ENCODE data around the gene ERICH2. TPM values are rescaled to one million over a fixed set of nuclear protein-coding genes. Genes with fewer than 3 reads are reported as not detected.
"Not testable (repeated sequence)": the region's sequence is repeated elsewhere in the genome, so short reads cannot be mapped to it uniquely, and the experiment has no call there.

Gene ERICH2
- total RNA-seq, 1 experiment from 2014 or later = not detected

DNA sequence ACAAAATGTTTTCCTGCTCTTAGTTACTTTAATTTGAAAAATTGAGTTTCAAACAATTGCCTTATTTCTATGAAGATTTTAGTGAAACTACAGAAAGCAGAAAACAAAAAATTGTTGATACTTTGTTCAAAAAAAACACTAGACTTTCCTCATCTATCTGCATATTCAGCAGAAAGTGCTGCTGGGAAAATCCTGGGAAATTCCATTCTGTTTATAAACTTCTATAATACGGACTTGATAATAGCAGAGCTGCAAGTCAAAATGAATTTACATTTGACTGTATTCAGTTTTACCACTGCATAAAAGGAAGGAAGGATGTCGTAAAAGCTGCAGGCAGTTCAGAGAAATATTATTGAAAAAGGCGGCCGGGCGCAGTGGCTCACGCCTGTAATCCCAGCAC is 24.9 kb upstream of the ERICH2 start:
- H3K4me1 ChIP-seq (ENCODE audit: low read length) = no peaks in the 10 kb centered on the region
- no peak overlapping the region for H3K27ac ChIP-seq (ENCODE audit: low read length)
- no peak overlapping the region for H3K4me2 ChIP-seq (ENCODE audit: low read depth, low read length, poor library complexity, severe bottlenecking)
- H3K79me2 ChIP-seq (ENCODE audit: low read length) = no peaks in the 10 kb centered on the region
- H3K9me3 ChIP-seq (ENCODE audit: low read length) = no peaks in the 10 kb centered on the region
- no peaks in the 10 kb centered on the region for H4K20me1 ChIP-seq (ENCODE audit: insufficient read depth, low read depth, low read length)
- no peak overlapping the region for H3K9ac ChIP-seq (ENCODE audit: low read length)
- no peaks in the 10 kb centered on the region for H3K36me3 ChIP-seq (ENCODE audit: insufficient read depth, low read length)
- H2AFZ ChIP-seq (ENCODE audit: low read length) = no peak overlapping the region
- no peaks in the 10 kb centered on the region for H3K9me2 ChIP-seq (replicated peaks; ENCODE audit: insufficient read depth, low read length)
- H3K4me3 ChIP-seq (ENCODE audit: low read length) = no peak overlapping the region
- DNase-seq = no peak
- no peaks in the 10 kb centered on the region for H3K27me3 ChIP-seq (ENCODE audit: low read length)

DNA sequence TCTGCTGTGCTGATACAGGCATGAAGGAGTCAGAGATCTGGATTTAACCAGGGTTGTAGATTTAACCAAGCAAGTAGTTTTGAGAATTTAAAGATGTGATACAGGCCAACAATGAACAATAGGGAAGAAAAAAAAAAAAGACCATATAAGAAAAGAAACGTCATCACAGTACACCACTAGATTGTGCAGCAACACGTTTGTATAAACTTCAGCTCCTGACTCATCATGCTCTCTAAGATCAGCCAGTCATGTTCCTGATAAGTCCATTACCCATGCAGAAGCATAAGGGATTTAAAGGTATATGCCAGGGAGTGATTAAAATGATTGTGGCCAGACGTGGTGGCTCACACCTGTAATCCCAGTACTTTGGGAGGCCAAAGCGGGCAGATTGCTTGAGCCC is 22.3 kb upstream of the ERICH2 start:
- DNase-seq = no peak
- Histone ChIP-seq H2AFZ (ENCODE audit: low read length) (no peak overlapping the region), H3K9ac (ENCODE audit: low read length) (no peak overlapping the region), H3K27me3 (ENCODE audit: low read length) (no peaks in the 10 kb centered on the region), H3K9me3 (ENCODE audit: low read length) (no peaks in the 10 kb centered on the region), H4K20me1 (ENCODE audit: insufficient read depth, low read depth, low read length) (no peaks in the 10 kb centered on the region), H3K79me2 (ENCODE audit: low read length) (no peaks in the 10 kb centered on the region), H3K9me2 (replicated peaks; ENCODE audit: insufficient read depth, low read length) (no peaks in the 10 kb centered on the region), H3K4me1 (ENCODE audit: low read length) (no peaks in the 10 kb centered on the region), H3K36me3 (ENCODE audit: insufficient read depth, low read length) (no peaks in the 10 kb centered on the region), H3K4me3 (ENCODE audit: low read length) (no peak overlapping the region), H3K27ac (ENCODE audit: low read length) (no peak overlapping the region), H3K4me2 (ENCODE audit: low read depth, low read length, poor library complexity, severe bottlenecking) (no peak overlapping the region)

DNA sequence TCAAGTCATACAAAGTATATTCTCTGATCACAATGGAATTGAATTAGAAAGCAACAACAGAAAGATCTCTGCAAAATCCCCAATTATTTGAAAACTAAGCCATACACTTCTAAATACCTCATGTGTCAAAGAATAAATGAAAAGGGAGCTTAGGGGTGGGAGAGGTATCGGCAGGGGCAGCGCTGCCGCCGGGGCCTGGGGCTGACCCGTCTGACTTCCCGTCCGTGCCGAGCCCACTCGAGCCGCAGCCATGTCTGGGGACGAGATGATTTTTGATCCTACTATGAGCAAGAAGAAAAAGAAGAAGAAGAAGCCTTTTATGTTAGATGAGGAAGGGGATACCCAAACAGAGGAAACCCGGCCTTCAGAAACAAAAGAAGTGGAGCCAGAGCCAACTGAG is 18.6 kb upstream of the ERICH2 start:
- not testable (repeated sequence) for H3K9me2 ChIP-seq (replicated peaks; ENCODE audit: insufficient read depth, low read length); H3K4me2 ChIP-seq (ENCODE audit: low read depth, low read length, poor library complexity, severe bottlenecking); H3K9ac ChIP-seq (ENCODE audit: low read length); DNase-seq; H3K9me3 ChIP-seq (ENCODE audit: low read length); H3K79me2 ChIP-seq (ENCODE audit: low read length); H3K27ac ChIP-seq (ENCODE audit: low read length); H4K20me1 ChIP-seq (ENCODE audit: insufficient read depth, low read depth, low read length); H3K4me1 ChIP-seq (ENCODE audit: low read length); H3K36me3 ChIP-seq (ENCODE audit: insufficient read depth, low read length); H3K27me3 ChIP-seq (ENCODE audit: low read length); H3K4me3 ChIP-seq (ENCODE audit: low read length); H2AFZ ChIP-seq (ENCODE audit: low read length)

DNA sequence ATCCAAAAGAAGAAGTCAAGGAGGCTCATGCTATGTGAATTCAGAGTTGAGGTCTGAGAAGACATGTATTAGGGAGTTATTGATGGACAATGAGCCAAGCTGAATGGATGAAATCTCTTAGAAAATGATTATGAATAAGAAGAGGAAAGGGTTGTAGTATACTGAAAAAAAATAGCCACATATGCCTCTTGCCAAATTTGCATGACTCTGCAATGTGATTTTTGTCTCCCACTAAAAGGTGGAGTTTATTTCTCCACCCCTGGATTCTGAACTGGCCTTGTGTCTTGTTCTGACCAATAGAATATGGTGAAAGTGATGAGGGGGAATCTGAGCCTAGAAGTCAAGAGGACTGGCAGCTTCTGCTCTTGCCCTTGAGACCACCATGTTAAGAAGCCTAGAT is 8.6 kb upstream of the ERICH2 start:
- DNase-seq = no peak
- H3K4me3 ChIP-seq (ENCODE audit: low read length) = no peak overlapping the region
- no peaks in the 10 kb centered on the region for H3K27me3 ChIP-seq (ENCODE audit: low read length)
- H3K9ac ChIP-seq (ENCODE audit: low read length) = no peak overlapping the region
- H3K4me2 ChIP-seq (ENCODE audit: low read depth, low read length, poor library complexity, severe bottlenecking) = no peak overlapping the region
- H3K27ac ChIP-seq (ENCODE audit: low read length) = no peak overlapping the region
- H3K9me3 ChIP-seq (ENCODE audit: low read length) = no peaks in the 10 kb centered on the region
- H3K9me2 ChIP-seq (replicated peaks; ENCODE audit: insufficient read depth, low read length) = no peaks in the 10 kb centered on the region
- H3K36me3 ChIP-seq (ENCODE audit: insufficient read depth, low read length) = no peaks in the 10 kb centered on the region
- no peak overlapping the region for H2AFZ ChIP-seq (ENCODE audit: low read length)
- H3K4me1 ChIP-seq (ENCODE audit: low read length) = no peaks in the 10 kb centered on the region
- no peaks in the 10 kb centered on the region for H3K79me2 ChIP-seq (ENCODE audit: low read length)
- no peaks in the 10 kb centered on the region for H4K20me1 ChIP-seq (ENCODE audit: insufficient read depth, low read depth, low read length)

DNA sequence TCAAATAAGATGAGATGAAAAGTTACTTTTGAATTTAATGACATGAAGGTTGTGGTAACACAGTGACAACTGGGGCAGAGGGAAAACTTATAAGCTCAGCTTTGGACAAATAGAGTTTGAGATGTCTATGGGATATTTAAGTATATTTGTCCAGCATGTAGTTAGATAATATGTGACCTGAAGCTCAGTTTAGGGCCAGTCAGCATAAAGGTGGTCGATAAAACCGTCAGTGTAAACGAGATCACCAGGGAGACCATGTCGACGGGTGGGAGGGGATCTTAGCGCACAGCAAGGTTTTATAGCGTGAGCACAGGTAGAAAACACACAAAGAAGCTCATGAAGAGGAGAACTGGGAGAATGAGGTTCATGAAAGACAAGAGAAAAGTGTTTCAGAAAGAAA is 7.4 kb upstream of the ERICH2 start:
- no peaks in the 10 kb centered on the region for H3K9me3 ChIP-seq (ENCODE audit: low read length)
- H3K4me3 ChIP-seq (ENCODE audit: low read length) = no peak overlapping the region
- H4K20me1 ChIP-seq (ENCODE audit: insufficient read depth, low read depth, low read length) = no peaks in the 10 kb centered on the region
- no peak overlapping the region for H2AFZ ChIP-seq (ENCODE audit: low read length)
- H3K9me2 ChIP-seq (replicated peaks; ENCODE audit: insufficient read depth, low read length) = no peaks in the 10 kb centered on the region
- no peaks in the 10 kb centered on the region for H3K27me3 ChIP-seq (ENCODE audit: low read length)
- H3K79me2 ChIP-seq (ENCODE audit: low read length) = no peaks in the 10 kb centered on the region
- no peak overlapping the region for H3K4me2 ChIP-seq (ENCODE audit: low read depth, low read length, poor library complexity, severe bottlenecking)
- H3K4me1 ChIP-seq (ENCODE audit: low read length) = no peaks in the 10 kb centered on the region
- H3K27ac ChIP-seq (ENCODE audit: low read length) = no peak overlapping the region
- H3K36me3 ChIP-seq (ENCODE audit: insufficient read depth, low read length) = no peaks in the 10 kb centered on the region
- DNase-seq = no peak
- H3K9ac ChIP-seq (ENCODE audit: low read length) = no peak overlapping the region

DNA sequence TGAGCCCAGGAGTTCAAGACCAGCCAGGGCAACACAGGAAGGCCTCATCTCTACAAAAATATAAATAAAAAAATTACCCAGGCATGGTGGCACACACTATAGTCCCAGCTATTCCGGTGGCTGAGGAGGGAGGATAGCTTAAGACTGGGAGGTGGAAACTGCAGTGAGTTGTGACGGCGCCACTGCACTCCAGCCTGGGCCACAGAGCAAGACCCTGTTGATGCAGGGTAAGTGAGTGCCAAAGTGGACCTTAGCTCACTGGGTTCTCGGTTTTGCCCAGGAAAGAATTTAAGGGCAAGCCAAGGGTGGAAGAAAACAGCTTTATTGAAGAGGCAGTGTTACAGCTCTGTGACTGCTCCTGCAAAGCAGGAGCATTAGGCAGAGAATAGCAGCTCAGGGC is 6.9 kb upstream of the ERICH2 start:
- Histone ChIP-seq H3K27me3 (ENCODE audit: low read length) (no peaks in the 10 kb centered on the region), H4K20me1 (ENCODE audit: insufficient read depth, low read depth, low read length) (no peaks in the 10 kb centered on the region), H3K36me3 (ENCODE audit: insufficient read depth, low read length) (no peaks in the 10 kb centered on the region), H3K9me3 (ENCODE audit: low read length) (no peaks in the 10 kb centered on the region), H3K4me1 (ENCODE audit: low read length) (no peaks in the 10 kb centered on the region), H3K9me2 (replicated peaks; ENCODE audit: insufficient read depth, low read length) (no peaks in the 10 kb centered on the region), H3K9ac (ENCODE audit: low read length) (no peak overlapping the region), H3K79me2 (ENCODE audit: low read length) (no peaks in the 10 kb centered on the region), H3K27ac (ENCODE audit: low read length) (no peak overlapping the region), H3K4me3 (ENCODE audit: low read length) (no peak overlapping the region), H2AFZ (ENCODE audit: low read length) (no peak overlapping the region), H3K4me2 (ENCODE audit: low read depth, low read length, poor library complexity, severe bottlenecking) (no peak overlapping the region)
- DNase-seq = no peak

DNA sequence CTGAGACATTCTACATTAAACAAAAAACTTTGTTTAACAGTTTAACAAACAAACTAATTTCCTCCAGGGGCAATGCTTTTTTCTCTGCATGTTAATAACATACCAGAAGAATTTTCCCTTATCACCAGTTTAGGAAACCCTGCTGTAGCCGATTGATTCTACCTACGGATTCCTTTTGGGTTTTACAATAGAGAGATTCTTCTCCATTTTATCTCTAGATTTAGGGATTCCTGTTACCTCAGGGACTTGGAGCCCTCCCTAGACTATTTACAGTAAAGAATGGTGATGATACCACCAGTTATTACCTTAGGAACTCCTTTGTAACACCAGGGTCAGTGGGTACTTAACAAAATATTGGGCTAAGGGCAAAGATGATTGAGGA is 5.3 kb upstream of the ERICH2 start:
- H3K36me3 ChIP-seq (ENCODE audit: insufficient read depth, low read length) = no peaks in the 10 kb centered on the region
- no peaks in the 10 kb centered on the region for H3K9me2 ChIP-seq (replicated peaks; ENCODE audit: insufficient read depth, low read length)
- no peak overlapping the region for H3K9ac ChIP-seq (ENCODE audit: low read length)
- no peaks in the 10 kb centered on the region for H4K20me1 ChIP-seq (ENCODE audit: insufficient read depth, low read depth, low read length)
- no peaks in the 10 kb centered on the region for H3K27me3 ChIP-seq (ENCODE audit: low read length)
- no peak overlapping the region for H3K4me2 ChIP-seq (ENCODE audit: low read depth, low read length, poor library complexity, severe bottlenecking)
- no peak overlapping the region for H3K27ac ChIP-seq (ENCODE audit: low read length)
- no peak overlapping the region for H2AFZ ChIP-seq (ENCODE audit: low read length)
- DNase-seq = no peak
- H3K4me1 ChIP-seq (ENCODE audit: low read length) = peaks cover 4% of the 10 kb centered on the region
- H3K79me2 ChIP-seq (ENCODE audit: low read length) = no peaks in the 10 kb centered on the region
- H3K9me3 ChIP-seq (ENCODE audit: low read length) = no peaks in the 10 kb centered on the region
- H3K4me3 ChIP-seq (ENCODE audit: low read length) = no peak overlapping the region

DNA sequence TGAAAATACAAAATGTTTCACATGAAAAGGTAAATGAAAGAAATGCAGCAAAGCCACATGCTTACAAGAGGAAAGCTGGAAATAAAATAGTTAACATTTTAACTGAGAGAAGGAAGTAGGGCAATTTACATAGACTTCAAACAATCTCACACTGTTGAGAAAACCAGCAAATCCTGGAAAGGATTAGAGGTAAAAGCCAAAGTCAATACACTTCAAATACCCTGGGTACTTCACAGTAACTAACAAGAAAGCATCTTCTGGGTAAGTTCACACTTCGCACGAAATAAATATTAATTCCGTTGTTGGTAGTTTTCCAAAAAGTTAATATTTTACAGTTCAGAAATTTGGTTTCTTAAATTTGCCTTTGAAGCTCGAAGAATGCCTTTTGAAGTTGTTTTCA is 3.5 kb upstream of the ERICH2 start:
- Histone ChIP-seq H3K9me3 (ENCODE audit: low read length) (no peaks in the 10 kb centered on the region), H4K20me1 (ENCODE audit: insufficient read depth, low read depth, low read length) (no peaks in the 10 kb centered on the region), H3K9me2 (replicated peaks; ENCODE audit: insufficient read depth, low read length) (no peaks in the 10 kb centered on the region), H3K4me2 (ENCODE audit: low read depth, low read length, poor library complexity, severe bottlenecking) (no peak overlapping the region), H3K4me1 (ENCODE audit: low read length) (peaks cover 17% of the 10 kb centered on the region), H3K36me3 (ENCODE audit: insufficient read depth, low read length) (no peaks in the 10 kb centered on the region), H3K9ac (ENCODE audit: low read length) (no peak overlapping the region), H3K27ac (ENCODE audit: low read length) (no peak overlapping the region), H2AFZ (ENCODE audit: low read length) (no peak overlapping the region), H3K79me2 (ENCODE audit: low read length) (no peaks in the 10 kb centered on the region), H3K27me3 (ENCODE audit: low read length) (no peaks in the 10 kb centered on the region), H3K4me3 (ENCODE audit: low read length) (no peak overlapping the region)
- no peak for DNase-seq
